OCI-LY1 (cell line): ENCODE results near the gene MRPL39.

Experiments
- H2AFZ ChIP-seq: fragments of 200-600 bp; sonication (generic), shearing (Covaris generic); 2 replicates; pipeline ENCODE4 v1.6.0; 2014; ENCODE audit warnings: antibody characterized with exemption, mild to moderate bottlenecking, low read length
- H3F3A ChIP-seq: fragments of 200-600 bp; sonication (generic), shearing (Covaris generic); 2 replicates; pipeline ENCODE4 v1.6.0; 2014; ENCODE audit warnings: mild to moderate bottlenecking, antibody characterized with exemption, low read length, moderate library complexity; ENCODE audit not compliant: insufficient read depth
- H3K27ac ChIP-seq: fragments of 200-600 bp; sonication (generic); 2 replicates; pipeline ENCODE4 v1.5.1; 2014; ENCODE audit warnings: low read length, mixed run types, mild to moderate bottlenecking, low read depth; ENCODE audit not compliant: poor library complexity, severe bottlenecking
- H3K27me3 ChIP-seq: fragments of 200-600 bp; sonication (generic); 2 replicates; pipeline ENCODE4 v1.6.0; 2014; ENCODE audit warnings: antibody characterized with exemption, mild to moderate bottlenecking, low read length, moderate library complexity; ENCODE audit not compliant: insufficient read depth
- H3K36me3 ChIP-seq: fragments of 200-600 bp; sonication (generic); 2 replicates; pipeline ENCODE4 v1.6.1; 2014; ENCODE audit warnings: mild to moderate bottlenecking, antibody characterized with exemption, low read length, moderate library complexity, mixed read lengths; ENCODE audit not compliant: insufficient read depth
- H3K4me1 ChIP-seq: fragments of 200-600 bp; sonication (generic); 2 replicates; pipeline ENCODE4 v1.5.1; 2014; ENCODE audit warnings: mild to moderate bottlenecking, low read length, moderate library complexity; ENCODE audit not compliant: insufficient read depth, severe bottlenecking
- H3K4me2 ChIP-seq: fragments of 200-600 bp; sonication (generic), shearing (Covaris generic); 2 replicates; pipeline ENCODE4 v1.6.1; 2014; ENCODE audit warnings: low read length
- H3K4me3 ChIP-seq: fragments of 200-600 bp; sonication (generic); 2 replicates; pipeline ENCODE4 v1.5.1; 2014; ENCODE audit warnings: low read length, low read depth, mild to moderate bottlenecking, mixed read lengths; ENCODE audit not compliant: poor library complexity, severe bottlenecking
- H3K79me2 ChIP-seq: fragments of 200-600 bp; shearing (Covaris generic); 2 replicates; pipeline ENCODE4 v1.6.1; 2016; ENCODE audit warnings: mixed run types, low read length, mixed read lengths; ENCODE audit not compliant: insufficient read depth
- H3K9ac ChIP-seq: fragments of 200-600 bp; sonication (generic), shearing (Covaris generic); 2 replicates; pipeline ENCODE4 v1.6.1; 2014; ENCODE audit warnings: mild to moderate bottlenecking, low read length, mixed read lengths
- H3K9me2 ChIP-seq: fragments of 200-600 bp; sonication (generic), shearing (Covaris generic); 2 replicates; pipeline ENCODE4 v1.6.1; 2014; ENCODE audit warnings: low read depth, mild to moderate bottlenecking, low read length, mixed read lengths
- H3K9me3 ChIP-seq: fragments of 200-600 bp; shearing (Covaris generic); 2 replicates; pipeline ENCODE4 v1.6.1; 2014; ENCODE audit warnings: low read length, mixed read lengths
- H4K20me1 ChIP-seq: fragments of 200-600 bp; sonication (generic), shearing (Covaris generic); 2 replicates; pipeline ENCODE4 v1.6.0; 2016; ENCODE audit warnings: mild to moderate bottlenecking, low read length; ENCODE audit not compliant: insufficient read depth
- EZH2 ChIP-seq: fragments of 200-600 bp; sonication (generic), shearing (Covaris generic); IDR thresholded peaks from 2 replicates; pipeline ENCODE4 v1.8.0; 2017; ENCODE audit warnings: borderline replicate concordance, mixed run types, mild to moderate bottlenecking, antibody characterized with exemption, low read length, moderate library complexity, mixed read lengths
- TF ChIP-seq, protein P1 (sequence below): fragments of 200-600 bp; sonication (generic), shearing (Covaris generic); IDR thresholded peaks from 2 replicates; pipeline ENCODE4 v1.5.1; 2017; ENCODE audit warnings: mild to moderate bottlenecking, antibody characterized with exemption, low read length, moderate library complexity, mixed read lengths

The MRPL39 gene

GRCh38 chr21:25567472-25567871, 39.8 kb downstream of the MRPL39 start:
- Histone ChIP-seq H3K4me1 (peaks cover 4% of the 10 kb centered on the region), H3F3A (no peaks in the 10 kb centered on the region), H3K4me3 (no peak overlapping the region), H3K27me3 (no peaks in the 10 kb centered on the region), H3K36me3 (peaks cover 3% of the 10 kb centered on the region; the same call in 1 of the 2 replicates), H3K4me2 (no peak overlapping the region), H4K20me1 (no peaks in the 10 kb centered on the region), H2AFZ (no peak overlapping the region), H3K9ac (no peak overlapping the region), H3K27ac (no peak overlapping the region), H3K9me2 (no peaks in the 10 kb centered on the region), H3K9me3 (no peaks in the 10 kb centered on the region), H3K79me2 (no peaks in the 10 kb centered on the region)
- TF ChIP-seq, protein P1, sequence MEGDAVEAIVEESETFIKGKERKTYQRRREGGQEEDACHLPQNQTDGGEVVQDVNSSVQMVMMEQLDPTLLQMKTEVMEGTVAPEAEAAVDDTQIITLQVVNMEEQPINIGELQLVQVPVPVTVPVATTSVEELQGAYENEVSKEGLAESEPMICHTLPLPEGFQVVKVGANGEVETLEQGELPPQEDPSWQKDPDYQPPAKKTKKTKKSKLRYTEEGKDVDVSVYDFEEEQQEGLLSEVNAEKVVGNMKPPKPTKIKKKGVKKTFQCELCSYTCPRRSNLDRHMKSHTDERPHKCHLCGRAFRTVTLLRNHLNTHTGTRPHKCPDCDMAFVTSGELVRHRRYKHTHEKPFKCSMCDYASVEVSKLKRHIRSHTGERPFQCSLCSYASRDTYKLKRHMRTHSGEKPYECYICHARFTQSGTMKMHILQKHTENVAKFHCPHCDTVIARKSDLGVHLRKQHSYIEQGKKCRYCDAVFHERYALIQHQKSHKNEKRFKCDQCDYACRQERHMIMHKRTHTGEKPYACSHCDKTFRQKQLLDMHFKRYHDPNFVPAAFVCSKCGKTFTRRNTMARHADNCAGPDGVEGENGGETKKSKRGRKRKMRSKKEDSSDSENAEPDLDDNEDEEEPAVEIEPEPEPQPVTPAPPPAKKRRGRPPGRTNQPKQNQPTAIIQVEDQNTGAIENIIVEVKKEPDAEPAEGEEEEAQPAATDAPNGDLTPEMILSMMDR, result no peak; the same call in 1 of the 2 replicates
- no peak for TF ChIP-seq EZH2

DNA sequence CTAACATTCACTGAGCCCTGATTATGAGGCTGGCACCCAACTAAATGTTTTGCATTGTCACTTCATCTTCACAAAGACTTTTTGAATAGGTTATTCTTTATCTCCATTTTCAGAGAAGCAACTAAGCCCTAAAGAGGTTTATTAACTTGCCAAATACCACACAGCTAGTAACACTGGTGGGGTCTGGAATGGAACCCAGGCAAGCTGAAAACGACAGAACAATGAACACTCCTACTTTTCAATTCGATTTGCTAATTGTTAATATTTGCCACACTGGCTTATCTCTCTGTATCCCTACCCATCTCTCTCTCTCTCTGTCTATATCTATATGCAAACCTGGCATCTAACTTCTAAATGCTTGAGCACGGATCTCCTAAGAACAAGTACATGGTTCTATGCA, 40.6 kb downstream of the MRPL39 start:
- peaks cover 12% of the 10 kb centered on the region for H3K4me1 ChIP-seq
- no peak overlapping the region for H3K9ac ChIP-seq
- no peak overlapping the region for H3K4me2 ChIP-seq
- TF ChIP-seq, protein P1, result no peak
- TF ChIP-seq EZH2, result no peak
- H2AFZ ChIP-seq, result no peak overlapping the region
- H3K9me2 ChIP-seq, result no peaks in the 10 kb centered on the region
- H3K79me2 ChIP-seq, result no peaks in the 10 kb centered on the region
- H3K4me3 ChIP-seq, result no peak overlapping the region
- H3K27me3 ChIP-seq, result no peaks in the 10 kb centered on the region
- H3K27ac ChIP-seq, result no peak overlapping the region
- H3K9me3 ChIP-seq, result no peaks in the 10 kb centered on the region
- H4K20me1 ChIP-seq, result no peaks in the 10 kb centered on the region
- H3F3A ChIP-seq, result no peaks in the 10 kb centered on the region
- H3K36me3 ChIP-seq, result peaks cover 3% of the 10 kb centered on the region; the same call in 1 of the 2 replicates

GRCh38 chr21:25565272-25566211, 41.7 kb downstream of the MRPL39 start:
- Histone ChIP-seq H4K20me1 (no peaks in the 10 kb centered on the region), H2AFZ (no peak overlapping the region), H3K9ac (no peak overlapping the region), H3K4me3 (no peak overlapping the region), H3K9me2 (no peaks in the 10 kb centered on the region), H3K27ac (no peak overlapping the region), H3K36me3 (0 out of 2 replicates have a peak, but pooled peaks cover 3% of the 10 kb centered on the region), H3K79me2 (no peaks in the 10 kb centered on the region), H3K9me3 (no peaks in the 10 kb centered on the region), H3F3A (no peaks in the 10 kb centered on the region), H3K27me3 (no peaks in the 10 kb centered on the region), H3K4me2 (no peak overlapping the region), H3K4me1 (peaks cover 16% of the 10 kb centered on the region)
- TF ChIP-seq EZH2, result no peak
- TF ChIP-seq, protein P1, result no peak
